K562 (cell line): Measurements from ENCODE around the gene CASP6. TPM values are rescaled to one million over a fixed set of nuclear protein-coding genes. Genes with fewer than 3 reads are reported as not detected.

Experiments used
- TEAD1 ChIP-seq, 2 experiments: fragments of 450-650 bp in 1 of 2; sonication (generic) in 1 of 2; formaldehyde crosslinking; IDR thresholded peaks; 2 replicates each; pipeline versions ENCODE4 v1.4.0 to v1.8.0; 2020 to 2022; ENCODE audit warnings: mild to moderate bottlenecking in 2 of 2, missing genetic modification reagents in 1 of 2
- UBTF ChIP-seq, 2 experiments: IDR thresholded peaks; 2 replicates each; pipeline ENCODE4 v1.6.1; 2012; ENCODE audit warnings: improper control_type of control experiment in 2 of 2, low read depth in 2 of 2, low read length in 2 of 2, borderline replicate concordance in 1 of 2
- XRCC4 ChIP-seq: IDR thresholded peaks from one replicate; pipeline ENCODE4 v1.6.1; 2011; ENCODE audit not compliant: insufficient read depth, insufficient read length; ENCODE audit errors: extremely low read depth
- ZNF217 ChIP-seq: sonication (generic); formaldehyde crosslinking; IDR thresholded peaks from 2 replicates; pipeline ENCODE4 v1.8.0; 2022; ENCODE audit warnings: mild to moderate bottlenecking, missing genetic modification reagents
- ZNF41 ChIP-seq: fragments of 250-450 bp; sonication (Bioruptor Pico); conservative IDR thresholded peaks from 2 replicates; pipeline ENCODE4 v1.4.0; 2020; ENCODE audit warnings: mild to moderate bottlenecking
- ZNF655 ChIP-seq: fragments of 250-450 bp; sonication (Bioruptor Pico); IDR thresholded peaks from 2 replicates; pipeline ENCODE4 v1.5.0; 2021
- ZZZ3 ChIP-seq: fragments of 450-650 bp; IDR thresholded peaks from 2 replicates; pipeline ENCODE4 v1.6.1; 2016; ENCODE audit warnings: antibody characterized with exemption, mild to moderate bottlenecking, moderate library complexity
- polyA plus RNA-seq, 8 experiments: library from polyadenylated mRNA; depleted of rRNA in 4 of 8; stranded (reverse) in 5 of 8; unstranded in 3 of 8; fragments of >200 nt; fragmentation: Nextera tagmentation in 2 of 8; fragmentation: Illumina TruSeq in 1 of 8; extraction: Ambion mirVana in 2 of 8; extraction: Trizol in 1 of 8; gene quantifications; 2 replicates each; pipeline versions ENCODE4 v1.2.1 to v1.2.3, GENCODE V29; 2011 to 2014; ENCODE audit warnings: inconsistent platforms in 1 of 8, missing spikeins in 1 of 8
- total RNA-seq, 7 experiments: library from RNA; depleted of rRNA in 6 of 7; stranded (reverse); fragments of >200 nt in 6 of 7; fragmentation: Illumina TruSeq in 2 of 7; extraction: Trizol in 2 of 7; gene quantifications; 2 replicates each; pipeline versions ENCODE4 v1.2.1 to v1.2.3, GENCODE V29; 2011 to 2021; ENCODE audit warnings: low replicate concordance in 1 of 7
- TF ChIP-seq, protein P1 (sequence below): IDR thresholded peaks from 2 replicates; pipeline ENCODE4 v1.6.1; 2012; ENCODE audit warnings: low read depth, low read length, improper control_type of control experiment, borderline replicate concordance

The CASP6 gene
- total and polyA plus RNA-seq, 9 of the 15 experiments (the other 6 are each of a cell fraction or from before 2014, with no cell fraction given), result 20.8 to 72.7 (median 39.1) TPM

DNA sequence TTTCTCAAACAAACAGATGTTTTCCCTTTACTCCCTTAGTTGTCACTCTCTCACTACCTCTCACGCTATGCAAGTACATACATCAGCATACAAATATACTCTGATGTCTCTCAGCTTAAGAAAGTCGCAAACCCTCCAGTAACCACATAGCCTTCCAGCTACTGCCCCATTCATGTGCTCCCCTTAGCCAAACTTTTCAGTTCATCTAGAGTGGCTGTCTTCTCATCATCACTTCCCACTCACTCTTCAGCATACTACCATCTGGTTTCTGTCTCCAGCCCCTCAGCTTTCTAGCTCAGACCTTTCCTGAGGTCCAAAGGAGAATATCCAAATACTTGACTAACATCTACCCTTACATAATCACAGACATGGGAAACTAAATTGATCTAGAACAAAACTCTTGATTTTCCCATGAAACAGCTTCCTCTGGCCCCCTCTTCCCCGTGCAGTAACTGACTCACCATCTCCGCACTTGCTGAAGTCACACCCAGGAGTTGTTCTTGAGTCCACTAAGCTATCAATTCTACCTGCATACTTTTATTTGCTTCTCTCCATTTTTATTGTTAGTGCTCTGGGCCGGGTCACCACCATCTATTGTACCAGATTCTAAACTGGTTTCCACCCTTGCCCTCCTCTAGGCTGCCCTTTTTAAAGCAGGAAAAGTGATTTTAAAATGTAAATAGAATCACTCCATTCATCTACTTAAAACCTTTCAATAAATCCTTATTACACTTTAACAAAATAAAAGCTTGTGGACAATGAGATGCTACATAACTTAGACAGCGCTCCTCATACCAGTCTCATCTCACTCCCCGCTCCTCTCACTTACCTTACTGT is 57.2 kb downstream of the CASP6 start (continued):
- TF ChIP-seq UBTF (IDR thresholded peaks at IDR 0.05; ENCODE audit: borderline replicate concordance in 1 of 2, low read depth in 2 of 2, low read length in 2 of 2), result no peak
- TF ChIP-seq, protein P1, sequence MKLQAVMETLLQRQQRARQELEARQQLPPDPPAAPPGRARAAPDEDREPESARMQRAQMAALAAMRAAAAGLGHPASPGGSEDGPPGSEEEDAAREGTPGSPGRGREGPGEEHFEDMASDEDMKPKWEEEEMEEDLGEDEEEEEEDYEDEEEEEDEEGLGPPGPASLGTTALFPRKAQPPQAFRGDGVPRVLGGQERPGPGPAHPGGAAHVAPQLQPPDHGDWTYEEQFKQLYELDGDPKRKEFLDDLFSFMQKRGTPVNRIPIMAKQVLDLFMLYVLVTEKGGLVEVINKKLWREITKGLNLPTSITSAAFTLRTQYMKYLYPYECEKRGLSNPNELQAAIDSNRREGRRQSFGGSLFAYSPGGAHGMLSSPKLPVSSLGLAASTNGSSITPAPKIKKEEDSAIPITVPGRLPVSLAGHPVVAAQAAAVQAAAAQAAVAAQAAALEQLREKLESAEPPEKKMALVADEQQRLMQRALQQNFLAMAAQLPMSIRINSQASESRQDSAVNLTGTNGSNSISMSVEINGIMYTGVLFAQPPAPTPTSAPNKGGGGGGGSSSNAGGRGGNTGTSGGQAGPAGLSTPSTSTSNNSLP, result no peak
- no peak for TF ChIP-seq ZNF41 (CRISPR knock-in tag)
- TF ChIP-seq ZZZ3, result no peak
- TF ChIP-seq ZNF655, result no peak
- TF ChIP-seq TEAD1 (CRISPR knock-in tag; IDR thresholded peaks at IDR 0.05), result no peak
- no peak for TF ChIP-seq XRCC4
- TF ChIP-seq ZNF217, result no peak
